Measurements from ENCODE around the gene MIDN.
A peak's percentile ranks its signal among the peaks of the same experiment; 100 is the strongest.

MIDN gene

GRCh38 chr19:1267477-1268225 is 19.3 kb downstream of the MIDN start:
- TF ChIP-seq ZNF274 (IDR thresholded peaks at IDR 0.05; ENCODE audit: low read depth, low read length): no peak
- H3K4me3 ChIP-seq (ENCODE audit: low read length): no peak overlapping the region; the same call in 1 of the 2 replicates

GRCh38 chr19:1268226-1269064 is 20.1 kb downstream of the MIDN start:
- H3K4me3 ChIP-seq (ENCODE audit: low read length): no peak overlapping the region
- TF ChIP-seq ZNF274 (IDR thresholded peaks at IDR 0.05; ENCODE audit: low read depth, low read length): no peak

GRCh38 chr19:1269065-1269477 is 20.7 kb downstream of the MIDN start, which contains the start of gene CIRBP:
Gene CIRBP (plus strand): TSS chr19:1269332. CDS start chr19:1270934, 1,602 bp downstream.
- TF ChIP-seq ZNF274 (IDR thresholded peaks at IDR 0.05; ENCODE audit: low read depth, low read length): no peak
- peak within 1 kb of the TSS; percentile 81 for H3K4me3 ChIP-seq (ENCODE audit: low read length)

GRCh38 chr19:1269478-1270212 is 21.3 kb downstream of the MIDN start:
- TF ChIP-seq ZNF274 (IDR thresholded peaks at IDR 0.05; ENCODE audit: low read depth, low read length): no peak
- H3K4me3 ChIP-seq (ENCODE audit: low read length): peak overlapping the region; percentile 81

GRCh38 chr19:1270213-1270853 is 21.9 kb downstream of the MIDN start:
- no peak for TF ChIP-seq ZNF274 (IDR thresholded peaks at IDR 0.05; ENCODE audit: low read depth, low read length)
- H3K4me3 ChIP-seq (ENCODE audit: low read length): peak overlapping the region; percentile 81

- H3K4me3 ChIP-seq (ENCODE audit: low read length): peak overlapping the region; percentile 81
- TF ChIP-seq ZNF274 (IDR thresholded peaks at IDR 0.05; ENCODE audit: low read depth, low read length): no peak
Observed at GRCh38 chr19:1270854-1271527, 22.6 kb downstream of the MIDN start.

- H3K4me3 ChIP-seq (ENCODE audit: low read length): no peak overlapping the region
- TF ChIP-seq ZNF274 (IDR thresholded peaks at IDR 0.05; ENCODE audit: low read depth, low read length): no peak
Observed at GRCh38 chr19:1271528-1272422, 23.4 kb downstream of the MIDN start.

- H3K4me3 ChIP-seq (ENCODE audit: low read length): no peak overlapping the region
- no peak for TF ChIP-seq ZNF274 (IDR thresholded peaks at IDR 0.05; ENCODE audit: low read depth, low read length)
Observed at GRCh38 chr19:1272423-1273262, 24.3 kb downstream of the MIDN start.

- no peak for TF ChIP-seq ZNF274 (IDR thresholded peaks at IDR 0.05; ENCODE audit: low read depth, low read length)
Observed at GRCh38 chr19:1273263-1274041, 25.1 kb downstream of the MIDN start.

GRCh38 chr19:1274081-1274851 is 25.9 kb downstream of the MIDN start:
- TF ChIP-seq ZNF274 (IDR thresholded peaks at IDR 0.05; ENCODE audit: low read depth, low read length): no peak

More at GRCh38 chr19:1273263-1274041, 25.1 kb downstream of the MIDN start:
- no peak overlapping the region for H3K4me3 ChIP-seq (ENCODE audit: low read length)

More at GRCh38 chr19:1274081-1274851, 25.9 kb downstream of the MIDN start:
- peak overlapping the region; percentile 65; the same call in 1 of the 2 replicates for H3K4me3 ChIP-seq (ENCODE audit: low read length)
